BLaER1 treated with 17β-estradiol and CSF1 and Interleukin-3, amounts not matched to agents 10 nM and 100 nM (cell line): ENCODE measurements around the gene SDHAF2.
"Not testable (repeated sequence)": the region's sequence is repeated elsewhere in the genome, so short reads cannot be mapped to it uniquely, and the experiment has no call there.

ENCODE experiments used
- H3K27ac ChIP-seq, 11 experiments: shearing (Covaris generic); formaldehyde crosslinking; 2 replicates each; pipeline ENCODE4 v1.8.1; 2022
- H3K27me3 ChIP-seq, 11 experiments: shearing (Covaris generic); formaldehyde crosslinking; 2 replicates each; pipeline ENCODE4 v1.8.1; 2022
- H3K36me3 ChIP-seq, 11 experiments: shearing (Covaris generic); formaldehyde crosslinking; 2 replicates each; pipeline ENCODE4 v1.8.1; 2022
- H3K4me1 ChIP-seq, 10 experiments: shearing (Covaris generic); formaldehyde crosslinking; 2 replicates each; pipeline ENCODE4 v1.8.1; 2022
- H3K4me2 ChIP-seq, 11 experiments: shearing (Covaris generic); formaldehyde crosslinking; 2 replicates each; pipeline ENCODE4 v1.8.1; 2022
- H3K4me3 ChIP-seq, 10 experiments: shearing (Covaris generic); formaldehyde crosslinking; 2 replicates each; pipeline ENCODE4 v1.8.1; 2022
- H3K9ac ChIP-seq, 11 experiments: shearing (Covaris generic); formaldehyde crosslinking; 2 replicates each; pipeline ENCODE4 v1.8.1; 2022
- H3K9me3 ChIP-seq, 11 experiments: shearing (Covaris generic); formaldehyde crosslinking; replicated peaks in 1 of 11; 2 replicates each; pipeline ENCODE4 v1.8.1; 2022
- H4K20me1 ChIP-seq, 11 experiments: shearing (Covaris generic); formaldehyde crosslinking; 2 replicates each; pipeline ENCODE4 v1.8.1; 2022
- Cebpa-rat ChIP-seq, 11 experiments: shearing (Covaris generic); IDR thresholded peaks; 2 replicates each; pipeline ENCODE4 v1.8.1; 2022

Gene SDHAF2

GRCh38 chr11:61474013-61474643 lies 44.2 kb downstream of the SDHAF2 start:
- H3K4me3 ChIP-seq, result no peak overlapping the region
- H3K4me2 ChIP-seq, result peak overlapping the region in 2 of 11 experiments; percentile 31 to 41; a peak in 3 of 22 replicates
- H3K9me3 ChIP-seq, result no peaks in the 10 kb centered on the region
- no peak for TF ChIP-seq Cebpa-rat (IDR thresholded peaks at IDR 0.05)
- no peak overlapping the region for H3K27ac ChIP-seq
- no peaks in the 10 kb centered on the region for H3K27me3 ChIP-seq
- peaks cover 0 to 51% (median 13%) of the 10 kb centered on the region in 11 experiments; a peak in 15 of 22 replicates for H4K20me1 ChIP-seq
- H3K9ac ChIP-seq, result peak overlapping the region in 1 of 11 experiments; percentile 38; a peak in 1 of 22 replicates
- H3K36me3 ChIP-seq, result peaks cover 4 to 42% (median 25%) of the 10 kb centered on the region in 11 experiments; a peak in 21 of 22 replicates
- H3K4me1 ChIP-seq, result peaks cover 0 to 36% (median 10%) of the 10 kb centered on the region in 10 experiments; a peak in 14 of 20 replicates

GRCh38 chr11:61475433-61475832 lies 45.5 kb downstream of the SDHAF2 start:
- Histone ChIP-seq H3K36me3 (peaks cover 4 to 32% (median 16%) of the 10 kb centered on the region in 11 experiments; a peak in 15 of 22 replicates), H3K9me3 (no peaks in the 10 kb centered on the region), H3K4me2 (no peak overlapping the region), H3K27me3 (no peaks in the 10 kb centered on the region), H3K4me3 (no peak overlapping the region), H3K27ac (no peak overlapping the region), H3K9ac (no peak overlapping the region), H3K4me1 (peaks cover 0 to 36% (median 11%) of the 10 kb centered on the region in 10 experiments; a peak in 14 of 20 replicates), H4K20me1 (peaks cover 0 to 51% (median 13%) of the 10 kb centered on the region in 11 experiments; a peak in 15 of 22 replicates)
- no peak for TF ChIP-seq Cebpa-rat (IDR thresholded peaks at IDR 0.05)

- Histone ChIP-seq H3K36me3 (peaks cover 0 to 22% (median 7%) of the 10 kb centered on the region in 11 experiments; a peak in 9 of 22 replicates), H3K4me1 (peaks cover 8 to 44% (median 19%) of the 10 kb centered on the region in 10 experiments), H3K4me3 (no peak overlapping the region), H3K9ac (no peak overlapping the region), H4K20me1 (peaks cover 0 to 59% (median 20%) of the 10 kb centered on the region in 11 experiments; a peak in 16 of 22 replicates), H3K4me2 (no peak overlapping the region), H3K9me3 (no peaks in the 10 kb centered on the region), H3K27me3 (no peaks in the 10 kb centered on the region), H3K27ac (no peak overlapping the region)
- TF ChIP-seq Cebpa-rat (IDR thresholded peaks at IDR 0.05), result no peak
Measured at GRCh38 chr11:61476371-61476770, 46.4 kb downstream of the SDHAF2 start.

GRCh38 chr11:61477126-61477525 lies 47.2 kb downstream of the SDHAF2 start:
- no peak for TF ChIP-seq Cebpa-rat (IDR thresholded peaks at IDR 0.05)
- no peak overlapping the region for H3K4me3 ChIP-seq
- H3K27me3 ChIP-seq, result no peaks in the 10 kb centered on the region
- no peak overlapping the region for H3K9ac ChIP-seq
- H3K4me1 ChIP-seq, result peaks cover 16 to 45% (median 25%) of the 10 kb centered on the region in 10 experiments
- H4K20me1 ChIP-seq, result peaks cover 4 to 66% (median 28%) of the 10 kb centered on the region in 11 experiments; a peak in 16 of 22 replicates
- H3K4me2 ChIP-seq, result no peak overlapping the region
- H3K27ac ChIP-seq, result no peak overlapping the region
- peaks cover 0 to 18% (median 5%) of the 10 kb centered on the region in 11 experiments; a peak in 5 of 22 replicates for H3K36me3 ChIP-seq
- no peaks in the 10 kb centered on the region for H3K9me3 ChIP-seq

- Histone ChIP-seq H3K9me3 (no peaks in the 10 kb centered on the region), H3K4me2 (peak overlapping the region in 7 of 11 experiments; percentile 1 to 43 (median 34); a peak in 7 of 22 replicates)
Measured at GRCh38 chr11:61477727-61478148, 47.8 kb downstream of the SDHAF2 start.

GRCh38 chr11:61479360-61480058 lies 49.6 kb downstream of the SDHAF2 start:
- H3K9me3 ChIP-seq, H3K9ac ChIP-seq, H3K4me3 ChIP-seq, H3K36me3 ChIP-seq, H3K27ac ChIP-seq, H3K27me3 ChIP-seq, H3K4me2 ChIP-seq: not testable (repeated sequence)
- Histone ChIP-seq H3K4me1 (peaks cover 9 to 37% (median 24%) of the 10 kb centered on the region in 10 experiments; a peak in 19 of 20 replicates), H4K20me1 (peaks cover 5 to 66% (median 30%) of the 10 kb centered on the region in 11 experiments; a peak in 16 of 22 replicates)

More at GRCh38 chr11:61477727-61478148, 47.8 kb downstream of the SDHAF2 start:
- H3K27ac ChIP-seq, result no peak overlapping the region
- no peak for TF ChIP-seq Cebpa-rat (IDR thresholded peaks at IDR 0.05)
- H3K27me3 ChIP-seq, result no peaks in the 10 kb centered on the region
- H4K20me1 ChIP-seq, result peaks cover 5 to 72% (median 33%) of the 10 kb centered on the region in 11 experiments; a peak in 16 of 22 replicates
- H3K9ac ChIP-seq, result no peak overlapping the region; a peak in 1 of 22 replicates
- H3K36me3 ChIP-seq, result peaks cover 0 to 14% (median 5%) of the 10 kb centered on the region in 11 experiments; a peak in 5 of 22 replicates
- no peak overlapping the region for H3K4me3 ChIP-seq
- H3K4me1 ChIP-seq, result peaks cover 19 to 42% (median 27%) of the 10 kb centered on the region in 10 experiments

- H3K9ac ChIP-seq, result peak overlapping the region in 2 of 11 experiments; percentile 42 to 59; a peak in 3 of 22 replicates
- TF ChIP-seq Cebpa-rat (IDR thresholded peaks at IDR 0.05), result no peak
Measured at GRCh38 chr11:61480261-61480993, 50.5 kb downstream of the SDHAF2 start.

GRCh38 chr11:61480994-61481335 lies 51.0 kb downstream of the SDHAF2 start:
- TF ChIP-seq Cebpa-rat (IDR thresholded peaks at IDR 0.05), result no peak
- no peaks in the 10 kb centered on the region for H3K9me3 ChIP-seq
- no peaks in the 10 kb centered on the region for H3K36me3 ChIP-seq
- H3K27ac ChIP-seq, result no peak overlapping the region
- peak overlapping the region; percentile 21 to 95 (median 79); a peak in 18 of 22 replicates for H3K4me2 ChIP-seq
- H3K4me3 ChIP-seq, result no peak overlapping the region
- H3K27me3 ChIP-seq, result no peaks in the 10 kb centered on the region
- peaks cover 5 to 66% (median 31%) of the 10 kb centered on the region in 11 experiments; a peak in 17 of 22 replicates for H4K20me1 ChIP-seq
- H3K9ac ChIP-seq, result peak overlapping the region in 3 of 11 experiments; percentile 39 to 59 (median 42); a peak in 3 of 22 replicates
- H3K4me1 ChIP-seq, result peaks cover 16 to 41% (median 28%) of the 10 kb centered on the region in 10 experiments; a peak in 19 of 20 replicates

More at GRCh38 chr11:61480261-61480993, 50.5 kb downstream of the SDHAF2 start:
- Histone ChIP-seq H4K20me1 (peaks cover 5 to 64% (median 31%) of the 10 kb centered on the region in 11 experiments; a peak in 16 of 22 replicates), H3K36me3 (no peaks in the 10 kb centered on the region), H3K9me3 (no peaks in the 10 kb centered on the region), H3K4me2 (peak overlapping the region in 10 of 11 experiments; percentile 25 to 95 (median 80); a peak in 16 of 22 replicates), H3K27ac (no peak overlapping the region), H3K4me3 (no peak overlapping the region), H3K4me1 (peaks cover 10 to 37% (median 26%) of the 10 kb centered on the region in 10 experiments; a peak in 19 of 20 replicates), H3K27me3 (no peaks in the 10 kb centered on the region)
